Lower leg skin (tissue), 4 donors: ENCODE data around the gene ME2. TPM values are rescaled to one million over a fixed set of nuclear protein-coding genes. Genes with fewer than 3 reads are reported as not detected.

ENCODE experiments used
- DNase-seq, 2 donors: peaks; one replicate each; pipeline ENCODE4 v3.0.0-alpha.2; 2019; ENCODE audit warnings: low spot score in 2 of 2
- H3K4me3 ChIP-seq: fragments of 200-600 bp; sonication (generic); 2 replicates; pipeline ENCODE4 v1.5.1; 2017; ENCODE audit warnings: mild to moderate bottlenecking, low read depth; ENCODE audit not compliant: poor library complexity, severe bottlenecking
- POLR2A ChIP-seq, 2 donors: fragments of 450-650 bp; IDR thresholded peaks; one replicate each; pipeline ENCODE4 v1.6.1; 2016 to 2017; ENCODE audit warnings: antibody characterized with exemption in 2 of 2, mild to moderate bottlenecking in 1 of 2, moderate library complexity in 1 of 2
- WGBS, 2 donors: methylation state at CpG; one replicate each; pipeline ENCODE4 v1.1.5; 2018; 5-methylcytosine and 5-hydroxymethylcytosine counted together
- intact Hi-C: fragments of 100-400 bp; cut with DNase I; formaldehyde crosslinking; loops from one replicate; pipeline ENCODE4 v1.15.0; 2023; ENCODE audit warnings: low total_unique reads
- total RNA-seq, 4 donors: library from RNA; depleted of rRNA; stranded (reverse); fragments of >200 nt; gene quantifications; one replicate each; pipeline ENCODE4 v1.1.0, GENCODE V29; 2016
- TF ChIP-seq, protein P1 (sequence below), 3 donors: fragments of 450-650 bp; IDR thresholded peaks; one replicate each; pipeline ENCODE4 v1.5.1; 2016; ENCODE audit warnings: antibody characterized with exemption in 3 of 3, mild to moderate bottlenecking in 3 of 3, moderate library complexity in 2 of 3

The ME2 gene
- total RNA-seq, 4 donors from 2014 or later: 10.4 to 25.5 (median 21.4) TPM

DNA sequence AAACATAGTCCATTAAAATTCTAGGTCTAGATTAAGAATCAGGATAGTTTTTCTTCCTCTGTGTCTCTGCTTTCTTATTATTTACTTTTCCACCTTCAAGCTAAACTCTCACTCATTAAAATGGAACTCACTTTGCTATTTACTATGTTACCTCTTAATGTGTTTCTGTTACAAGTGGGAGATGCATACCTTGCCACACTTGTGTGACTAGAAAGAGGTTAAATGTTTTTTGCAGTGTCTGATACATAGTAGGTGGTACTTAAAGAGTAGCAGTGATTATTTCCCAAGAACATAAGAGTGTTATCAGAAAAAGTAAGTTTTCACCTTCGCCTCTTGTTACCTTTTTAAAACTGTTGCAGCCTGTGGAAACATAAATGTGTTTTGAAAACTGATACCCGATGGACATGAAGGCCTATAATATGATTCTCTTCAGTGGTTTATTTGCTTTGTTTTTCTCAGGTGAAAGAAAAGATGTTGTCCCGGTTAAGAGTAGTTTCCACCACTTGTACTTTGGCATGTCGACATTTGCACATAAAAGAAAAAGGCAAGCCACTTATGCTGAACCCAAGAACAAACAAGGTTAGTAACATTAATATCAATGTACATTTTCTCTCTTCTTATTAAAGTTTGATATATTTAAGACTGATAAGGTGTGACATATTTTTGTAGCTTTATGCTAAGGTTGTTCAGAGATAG, 16.6 kb downstream of the ME2 start:
- no peak for TF ChIP-seq POLR2A (IDR thresholded peaks at IDR 0.05)
- TF ChIP-seq, protein P1, sequence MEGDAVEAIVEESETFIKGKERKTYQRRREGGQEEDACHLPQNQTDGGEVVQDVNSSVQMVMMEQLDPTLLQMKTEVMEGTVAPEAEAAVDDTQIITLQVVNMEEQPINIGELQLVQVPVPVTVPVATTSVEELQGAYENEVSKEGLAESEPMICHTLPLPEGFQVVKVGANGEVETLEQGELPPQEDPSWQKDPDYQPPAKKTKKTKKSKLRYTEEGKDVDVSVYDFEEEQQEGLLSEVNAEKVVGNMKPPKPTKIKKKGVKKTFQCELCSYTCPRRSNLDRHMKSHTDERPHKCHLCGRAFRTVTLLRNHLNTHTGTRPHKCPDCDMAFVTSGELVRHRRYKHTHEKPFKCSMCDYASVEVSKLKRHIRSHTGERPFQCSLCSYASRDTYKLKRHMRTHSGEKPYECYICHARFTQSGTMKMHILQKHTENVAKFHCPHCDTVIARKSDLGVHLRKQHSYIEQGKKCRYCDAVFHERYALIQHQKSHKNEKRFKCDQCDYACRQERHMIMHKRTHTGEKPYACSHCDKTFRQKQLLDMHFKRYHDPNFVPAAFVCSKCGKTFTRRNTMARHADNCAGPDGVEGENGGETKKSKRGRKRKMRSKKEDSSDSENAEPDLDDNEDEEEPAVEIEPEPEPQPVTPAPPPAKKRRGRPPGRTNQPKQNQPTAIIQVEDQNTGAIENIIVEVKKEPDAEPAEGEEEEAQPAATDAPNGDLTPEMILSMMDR (IDR thresholded peaks at IDR 0.05): no peak
- DNase-seq: no peak
- intact Hi-C loops: no loop called here
- no peak overlapping the region for H3K4me3 ChIP-seq
- WGBS, 2 donors: 90 to 93% methylated on average over 4 of the region's 4 CpGs

DNA sequence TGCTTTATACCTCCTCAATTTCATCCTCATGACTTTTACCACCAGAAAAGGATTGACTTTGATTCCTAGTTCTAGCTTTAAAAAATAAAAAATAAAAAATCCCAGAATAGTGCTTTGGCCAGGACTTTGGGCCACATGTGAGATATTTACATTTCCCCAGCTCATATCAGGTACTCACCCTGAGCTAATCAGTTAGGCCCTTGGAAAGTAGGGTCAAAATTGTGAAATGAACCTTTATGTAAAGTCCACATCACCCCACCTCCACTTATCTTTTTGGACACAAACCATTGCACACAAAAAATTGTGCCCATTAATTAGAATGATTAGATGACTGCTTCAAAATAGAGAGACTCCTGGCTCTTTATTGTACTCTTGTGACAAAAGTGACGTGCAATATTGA, 17.2 kb downstream of the ME2 start:
- intact Hi-C loops: no loop called here
- TF ChIP-seq, protein P1 (IDR thresholded peaks at IDR 0.05): no peak
- TF ChIP-seq POLR2A (IDR thresholded peaks at IDR 0.05): no peak
- WGBS, 2 donors: 76 to 96% methylated on average over 1 of the region's 1 CpG
- no peak for DNase-seq
- no peak overlapping the region for H3K4me3 ChIP-seq

DNA sequence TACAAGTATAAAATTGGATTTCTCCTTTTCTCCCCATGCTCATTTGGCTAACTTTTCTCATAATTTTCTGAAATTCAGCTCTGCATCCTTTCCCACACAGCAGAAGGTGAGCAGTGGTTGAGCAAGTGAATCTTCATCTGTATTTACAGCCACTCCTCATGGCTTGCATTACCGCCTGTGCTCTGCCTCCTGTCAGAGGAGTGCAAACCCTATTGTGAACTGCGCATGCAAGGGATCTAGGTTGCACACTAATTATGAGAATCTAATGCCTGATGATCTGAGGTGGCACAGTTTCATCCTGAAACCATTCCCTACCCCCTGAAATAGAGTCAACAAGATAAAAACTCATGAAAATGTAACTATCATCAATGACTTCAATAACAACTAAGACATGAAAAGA, 20.0 kb downstream of the ME2 start:
- intact Hi-C loops: no loop called here
- no peak overlapping the region for H3K4me3 ChIP-seq
- no peak for TF ChIP-seq POLR2A (IDR thresholded peaks at IDR 0.05)
- TF ChIP-seq, protein P1 (IDR thresholded peaks at IDR 0.05): no peak
- 98 to 100% methylated on average over 2 of the region's 2 CpGs for WGBS, 2 donors
- DNase-seq: no peak

DNA sequence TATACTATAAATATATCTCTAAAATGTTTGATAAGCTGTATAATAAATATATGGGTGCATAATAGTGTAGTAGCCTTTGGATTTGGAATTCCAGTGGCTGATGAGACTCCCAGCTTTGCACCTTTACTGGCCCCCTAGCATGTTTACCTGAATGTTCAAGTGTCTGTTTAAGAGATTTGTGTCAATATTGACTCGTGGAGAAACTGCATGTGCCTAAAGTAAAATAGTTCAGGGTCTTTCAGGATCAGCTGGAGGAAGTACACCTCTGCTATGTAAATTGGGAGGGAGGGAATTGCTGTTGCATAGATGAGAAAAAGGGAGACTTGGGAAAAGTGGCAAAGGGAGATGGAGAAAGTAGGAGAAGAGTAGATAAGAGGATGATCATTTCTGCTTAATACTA, 23.9 kb downstream of the ME2 start:
- no peak overlapping the region for H3K4me3 ChIP-seq
- WGBS, 2 donors: 54 to 60% methylated on average over 1 of the region's 1 CpG
- intact Hi-C loops: no loop called here
- TF ChIP-seq, protein P1 (IDR thresholded peaks at IDR 0.05): no peak
- no peak for TF ChIP-seq POLR2A (IDR thresholded peaks at IDR 0.05)
- DNase-seq: no peak

DNA sequence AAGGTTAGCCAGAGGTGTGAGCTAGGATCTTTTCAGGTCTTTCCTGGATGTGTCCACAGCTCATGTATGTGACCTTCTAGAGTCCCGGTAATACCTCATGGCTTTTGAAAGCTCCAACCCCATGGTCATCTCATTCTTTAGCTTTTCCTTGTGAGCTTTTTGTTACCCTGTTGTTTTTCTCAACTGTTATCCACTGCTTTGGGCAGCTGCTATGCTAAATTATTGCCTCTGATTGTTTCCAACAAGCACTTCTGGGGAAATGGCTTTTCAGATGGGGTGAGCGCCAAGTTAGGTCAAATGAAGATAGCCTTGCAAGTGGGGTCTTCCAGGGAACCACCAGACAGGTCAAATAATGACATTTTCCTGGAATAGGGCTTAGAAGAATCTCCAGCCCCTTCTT, 27.9 kb downstream of the ME2 start:
- intact Hi-C loops: no loop called here
- DNase-seq: no peak
- WGBS, 2 donors: 100% methylated on average over 2 of the region's 2 CpGs
- H3K4me3 ChIP-seq: no peak overlapping the region
- no peak for TF ChIP-seq POLR2A (IDR thresholded peaks at IDR 0.05)
- TF ChIP-seq, protein P1 (IDR thresholded peaks at IDR 0.05): no peak

DNA sequence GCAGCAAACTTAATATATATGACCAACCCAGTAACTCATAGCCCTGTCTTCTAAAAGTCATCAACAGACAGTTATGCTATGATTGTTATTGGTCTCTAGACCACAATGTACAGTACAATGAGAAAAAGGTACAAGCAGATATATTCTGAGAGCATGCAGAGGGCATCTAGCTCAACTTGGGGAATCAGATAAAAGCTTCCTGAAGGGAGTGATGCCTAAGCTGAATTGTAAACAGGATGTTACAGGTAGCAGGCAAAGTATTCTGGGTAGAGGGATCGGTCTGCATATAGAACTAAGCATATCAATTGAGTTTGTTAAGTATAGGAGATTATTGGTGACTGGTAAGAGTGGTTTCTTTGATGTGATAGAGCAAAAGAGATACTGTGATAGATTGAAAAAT, 30.3 kb downstream of the ME2 start:
- TF ChIP-seq, protein P1 (IDR thresholded peaks at IDR 0.05): no peak
- TF ChIP-seq POLR2A (IDR thresholded peaks at IDR 0.05): no peak
- intact Hi-C loops: no loop called here
- WGBS, 2 donors: 94 to 97% methylated on average over 1 of the region's 1 CpG

More for the DNA sequence above, 30.3 kb downstream of the ME2 start:
- no peak for DNase-seq
- no peak overlapping the region for H3K4me3 ChIP-seq
